Keratinocyte (primary cell): ENCODE measurements around the gene ACO2.

Experiments
- CTCF ChIP-seq, 3 experiments: IDR thresholded peaks in 1 of 3; conservative IDR thresholded peaks in 1 of 3; optimal IDR thresholded peaks in 1 of 3; 2 replicates in 2 of 3; 3 replicates in 1 of 3; pipeline versions ENCODE3 to v1.5.1; 2011; ENCODE audit warnings: low read length in 3 of 3, mild to moderate bottlenecking in 3 of 3, moderate library complexity in 2 of 3, control low read depth in 1 of 3, inconsistent platforms in 1 of 3; ENCODE audit not compliant: insufficient read depth in 2 of 3; ENCODE audit errors: extremely low read depth in 1 of 3
- EZH2 ChIP-seq: IDR thresholded peaks from one replicate; pipeline ENCODE4 v1.6.1; 2012; ENCODE audit warnings: inconsistent platforms, mild to moderate bottlenecking, low read length, moderate library complexity

DNA sequence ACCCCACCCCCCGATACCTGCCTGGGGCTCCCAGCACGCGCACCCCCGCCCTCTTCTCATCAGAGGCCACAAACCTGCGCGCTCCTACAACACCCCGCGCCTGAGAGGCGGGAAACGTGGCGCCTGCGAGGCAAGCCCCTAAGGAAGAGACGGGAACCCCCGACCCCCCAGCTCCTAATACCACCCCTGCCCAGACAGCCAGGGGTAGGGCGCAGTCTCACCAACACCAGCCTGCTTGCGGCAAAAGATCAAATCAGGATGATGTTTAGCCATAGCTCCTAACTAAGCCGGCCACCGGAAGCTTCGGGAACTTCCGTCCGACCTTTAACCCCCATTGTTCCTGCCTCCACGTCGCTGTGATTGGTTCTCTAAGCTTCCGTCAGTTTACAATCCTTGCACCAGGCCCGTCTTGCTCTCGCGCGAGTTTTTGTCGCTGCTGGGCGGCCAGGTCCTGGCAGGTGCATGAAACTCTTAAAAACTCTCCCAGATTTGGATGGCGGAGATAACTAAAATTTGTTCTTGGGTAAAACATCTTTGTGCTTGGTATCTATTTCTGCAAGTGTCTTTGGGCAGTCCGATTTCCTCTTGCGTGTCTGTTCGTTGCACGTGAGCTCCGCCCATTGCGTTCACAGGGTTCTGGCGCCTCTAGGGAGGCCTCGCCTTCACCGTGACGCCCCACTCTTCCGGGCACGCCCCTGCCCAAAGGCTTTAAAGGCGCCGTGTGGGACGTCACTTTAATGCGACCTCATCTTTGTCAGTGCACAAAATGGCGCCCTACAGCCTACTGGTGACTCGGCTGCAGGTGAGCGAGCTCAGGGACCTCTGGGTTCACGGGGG is at the start of gene ACO2, which contains the start of gene PHF5A:
- no peak for TF ChIP-seq CTCF (optimal IDR thresholded peaks at IDR 0.05 in 1 of 3, IDR thresholded peaks at IDR 0.05 in 1 of 3, conservative IDR thresholded peaks at IDR 0.05 in 1 of 3; ENCODE audit: extremely low read depth in 1 of 3, insufficient read depth in 2 of 3, low read length in 3 of 3)
- no peak for TF ChIP-seq EZH2
